HG03457 (cell line): ENCODE results near the gene TNS4.

Experiments used
- ATAC-seq: cut with Tn5 transposase; IDR thresholded peaks from one replicate; pipeline ENCODE4 v1.9.1; 2021; ENCODE audit warnings: moderate number of reproducible peaks; ENCODE audit not compliant: unreplicated experiment

TNS4 gene

DNA sequence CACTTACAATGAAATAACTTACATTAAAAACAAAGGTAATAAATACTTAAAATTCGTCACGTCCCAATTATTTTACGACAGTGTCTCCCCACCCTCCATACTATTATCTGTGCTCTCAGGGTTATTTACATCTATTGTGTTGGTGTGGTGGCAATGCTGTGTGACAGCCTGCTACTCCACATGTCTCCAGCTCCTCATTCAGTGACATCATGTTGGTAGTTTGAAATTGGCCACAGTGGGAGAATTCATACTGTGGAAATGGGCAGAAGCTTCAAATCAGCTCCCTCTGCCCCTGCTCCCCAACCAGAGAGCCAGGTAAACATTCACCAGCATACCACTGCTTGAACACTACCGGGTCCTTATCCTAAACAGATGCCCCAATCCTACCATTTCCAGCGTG lies 6.3 kb downstream of the TNS4 start:
- ATAC-seq = no peak

DNA sequence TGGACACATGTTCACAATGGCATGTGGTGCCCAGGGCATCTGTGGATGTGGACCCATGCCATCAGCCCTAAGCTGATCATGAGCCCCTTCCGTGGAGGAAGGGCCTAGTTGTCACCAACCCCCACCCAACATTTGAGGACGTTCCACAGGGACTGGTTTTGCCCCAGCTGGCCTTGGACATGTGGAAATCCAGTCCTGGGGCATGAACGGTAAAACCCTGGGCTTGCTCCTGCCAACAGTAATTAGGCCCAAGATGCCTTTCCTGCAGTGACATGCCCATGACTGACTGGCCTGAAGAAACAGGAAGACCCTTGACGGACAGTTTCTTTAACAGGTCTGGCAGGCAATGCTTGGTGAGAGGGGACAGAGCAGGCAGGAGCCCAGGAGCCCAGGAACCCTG lies 7.7 kb downstream of the TNS4 start:
- no peak for ATAC-seq

DNA sequence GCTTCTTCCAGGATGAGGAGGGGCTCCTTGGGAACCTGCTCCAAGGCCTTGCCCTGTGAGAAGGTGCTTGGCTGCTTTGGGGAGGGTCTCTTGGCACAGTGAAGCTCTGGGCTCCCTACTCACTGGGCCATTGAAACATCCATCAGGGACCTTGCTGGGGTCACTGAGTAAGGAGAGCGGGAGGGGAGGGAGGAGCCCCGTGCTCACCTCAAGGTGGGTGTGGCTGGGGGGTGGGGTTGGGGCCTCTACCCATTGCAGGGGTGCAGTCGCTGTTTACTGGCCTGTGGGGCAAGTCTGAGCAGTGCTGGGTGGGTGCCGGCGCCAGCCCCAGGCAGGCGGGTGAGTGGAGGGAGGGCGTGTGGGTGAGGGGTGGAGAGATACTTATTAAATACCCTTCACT lies 9.9 kb downstream of the TNS4 start:
- no peak for ATAC-seq

DNA sequence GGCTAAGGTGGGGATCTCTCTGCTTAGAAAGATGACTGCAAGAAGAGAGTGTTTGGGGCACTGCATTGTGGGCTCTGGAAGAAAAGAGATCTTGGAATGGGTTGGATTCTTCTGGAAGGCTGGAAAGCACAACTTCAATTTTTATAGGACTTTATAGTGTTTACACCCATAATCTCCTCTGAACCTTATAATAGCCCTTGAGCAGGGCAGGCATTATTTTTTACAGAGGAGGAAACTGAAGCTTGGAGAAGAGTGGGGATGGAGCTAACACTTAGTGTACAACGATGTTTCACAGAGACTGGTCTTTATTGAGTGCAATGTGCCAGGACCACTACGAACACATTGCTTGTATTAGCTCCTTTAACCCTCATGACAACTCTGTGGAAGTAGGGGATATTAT lies 10.4 kb downstream of the TNS4 start:
- ATAC-seq = no peak

DNA sequence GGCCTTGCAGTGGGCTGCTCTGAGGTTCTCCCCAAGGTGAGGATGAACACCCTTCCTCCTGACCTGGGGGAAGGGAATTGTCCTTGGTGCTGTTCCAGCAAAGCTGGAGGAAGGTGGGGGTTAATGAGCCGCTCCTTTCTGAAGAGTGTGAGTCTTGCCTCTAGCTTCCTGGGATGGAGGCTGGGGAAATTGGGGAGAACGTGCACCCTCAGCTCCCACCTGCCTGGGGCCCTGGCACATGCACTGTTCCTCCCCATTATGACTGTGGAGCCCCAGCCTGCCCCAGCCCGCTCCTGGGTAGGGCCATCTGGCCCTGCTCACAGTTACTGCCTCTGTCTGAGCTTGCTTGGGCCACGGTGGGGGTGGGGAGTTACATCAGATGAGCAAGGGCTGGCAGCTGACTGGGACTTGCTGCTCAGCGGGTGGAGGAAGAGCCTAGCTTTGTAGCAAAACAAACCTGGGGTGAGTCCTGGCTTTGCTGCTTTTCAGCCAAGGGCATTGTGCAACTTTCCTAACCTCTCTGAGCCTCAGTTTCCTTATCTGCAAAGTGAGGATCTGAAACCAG lies 11.1 kb downstream of the TNS4 start:
- ATAC-seq = no peak

DNA sequence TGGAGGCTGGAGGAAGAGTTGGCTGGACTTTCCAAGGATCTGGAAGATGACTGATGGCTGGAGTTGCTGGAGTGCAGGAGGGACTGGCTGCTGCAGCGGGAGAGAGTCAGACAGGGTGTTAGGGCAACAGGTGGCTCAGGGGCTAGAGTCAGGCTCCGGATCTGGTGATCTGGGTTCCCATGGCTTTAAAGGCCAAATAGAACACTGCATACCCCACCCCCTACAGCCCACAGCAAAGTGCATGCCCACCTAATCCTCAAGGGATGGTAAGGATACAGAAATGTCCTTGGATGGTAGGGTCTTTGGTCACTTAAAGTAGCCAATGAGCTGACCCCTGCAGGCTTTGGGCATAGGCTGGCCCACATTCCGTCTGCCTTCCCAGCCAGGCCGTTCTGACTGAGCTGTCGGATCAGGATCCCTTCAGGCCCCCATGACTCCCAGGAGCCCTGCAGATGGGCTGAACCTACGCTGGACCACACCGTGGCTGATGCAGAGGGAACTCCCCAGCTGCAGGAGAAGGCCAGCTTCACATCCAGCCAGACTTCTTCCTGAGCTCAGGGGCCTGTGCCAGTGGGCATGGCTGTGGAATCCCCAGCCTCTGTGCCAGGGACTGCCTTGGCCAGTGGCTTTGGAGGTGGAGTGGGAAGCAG lies 13.9 kb downstream of the TNS4 start:
- ATAC-seq = no peak

DNA sequence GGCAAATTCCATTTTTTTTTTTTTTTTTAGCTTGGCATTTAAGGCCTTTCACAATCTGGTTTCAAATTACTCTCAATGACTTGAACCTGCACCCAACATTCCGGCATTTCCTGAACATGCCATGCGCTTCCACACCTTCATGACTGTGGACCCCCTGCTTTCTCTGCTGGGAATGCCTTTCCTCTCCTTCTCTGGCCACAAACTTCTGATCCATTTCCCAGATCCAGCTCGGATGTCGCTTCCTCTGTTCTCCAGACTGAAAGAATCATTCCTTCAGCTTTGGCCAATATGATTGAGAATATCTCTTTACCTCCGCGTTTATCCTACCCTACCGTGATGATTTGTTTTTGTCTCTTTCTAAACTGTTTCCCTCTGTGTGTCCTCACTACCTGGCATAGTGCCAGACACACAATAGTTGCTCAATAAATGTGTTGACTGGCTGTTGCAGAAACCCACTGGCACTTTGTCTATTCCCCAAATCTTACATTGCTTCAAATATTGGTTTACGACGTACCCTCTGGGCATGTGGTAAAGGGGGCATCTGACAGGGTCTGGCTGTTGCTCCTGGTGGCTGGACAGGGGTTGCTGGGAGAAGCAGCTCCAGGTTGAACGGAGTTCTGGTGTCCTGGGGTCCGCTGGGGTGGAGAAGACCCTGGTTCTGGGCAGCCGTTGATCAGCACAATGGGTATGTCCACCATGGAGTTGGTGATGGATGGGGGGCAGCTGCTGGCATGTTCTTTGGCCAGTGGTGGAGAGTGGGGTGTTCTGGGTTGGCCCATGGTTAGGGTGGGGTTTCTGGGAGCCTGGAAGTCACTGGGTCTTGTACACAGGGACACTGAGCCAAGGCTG lies 14.7 kb downstream of the TNS4 start:
- ATAC-seq = no peak

DNA sequence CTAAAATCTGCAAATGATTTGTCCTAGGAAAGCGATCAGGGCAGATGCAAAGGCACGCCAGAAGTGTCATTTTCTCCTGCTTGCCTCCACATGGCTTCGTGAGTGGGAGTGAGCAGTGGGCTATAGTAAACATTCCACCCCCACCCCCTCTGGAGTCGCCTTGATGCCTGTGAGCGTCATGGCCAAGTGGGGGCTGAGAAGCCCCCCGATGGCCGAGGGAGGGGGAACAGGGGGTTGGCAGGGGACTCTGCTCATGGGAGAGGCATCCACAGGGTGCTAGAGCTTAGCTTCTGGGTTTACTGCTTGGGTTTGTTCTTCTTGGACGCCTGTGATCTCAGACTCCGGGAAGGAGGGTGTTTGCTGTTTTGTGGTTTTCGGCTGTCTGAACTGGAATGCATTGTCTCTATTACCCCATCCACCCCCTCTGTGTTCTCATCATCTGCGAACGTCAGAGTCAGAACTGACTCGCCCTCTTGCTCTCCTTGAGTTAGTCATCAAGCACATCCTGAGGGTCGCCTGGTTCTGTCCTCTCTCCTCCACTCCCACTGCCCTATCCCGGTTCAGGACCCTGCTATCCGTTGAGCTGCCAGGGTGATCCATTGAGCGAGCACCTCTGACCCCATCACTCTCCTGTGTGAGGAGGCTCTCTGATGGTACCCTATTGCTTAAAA lies 15.4 kb downstream of the TNS4 start:
- no peak for ATAC-seq

DNA sequence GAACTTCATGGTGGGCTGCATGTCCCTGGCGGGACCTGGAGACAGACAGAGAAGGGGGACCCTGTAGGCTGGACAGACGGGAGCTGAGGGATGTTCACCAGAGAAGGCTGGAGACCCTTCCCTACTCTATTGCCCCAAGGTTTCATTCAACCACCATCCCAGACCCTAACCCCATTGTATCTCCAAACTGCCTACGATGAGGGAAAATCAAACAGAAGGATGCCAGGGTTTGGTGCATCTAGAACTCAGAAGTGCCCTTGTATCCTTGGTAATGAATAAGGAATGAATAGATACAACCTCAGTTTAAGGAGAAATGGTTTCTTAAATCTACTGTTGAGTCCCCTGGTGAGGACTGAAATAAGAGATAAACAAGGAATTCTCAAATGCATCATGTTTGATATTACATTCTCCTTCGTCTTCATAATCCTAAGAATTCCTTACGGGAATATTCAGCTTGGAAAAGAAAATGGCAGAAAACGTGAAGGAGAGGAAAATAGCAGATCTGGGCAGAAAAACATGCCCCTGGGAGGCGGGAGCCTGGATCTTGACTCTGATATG lies 16.4 kb downstream of the TNS4 start:
- no peak for ATAC-seq

DNA sequence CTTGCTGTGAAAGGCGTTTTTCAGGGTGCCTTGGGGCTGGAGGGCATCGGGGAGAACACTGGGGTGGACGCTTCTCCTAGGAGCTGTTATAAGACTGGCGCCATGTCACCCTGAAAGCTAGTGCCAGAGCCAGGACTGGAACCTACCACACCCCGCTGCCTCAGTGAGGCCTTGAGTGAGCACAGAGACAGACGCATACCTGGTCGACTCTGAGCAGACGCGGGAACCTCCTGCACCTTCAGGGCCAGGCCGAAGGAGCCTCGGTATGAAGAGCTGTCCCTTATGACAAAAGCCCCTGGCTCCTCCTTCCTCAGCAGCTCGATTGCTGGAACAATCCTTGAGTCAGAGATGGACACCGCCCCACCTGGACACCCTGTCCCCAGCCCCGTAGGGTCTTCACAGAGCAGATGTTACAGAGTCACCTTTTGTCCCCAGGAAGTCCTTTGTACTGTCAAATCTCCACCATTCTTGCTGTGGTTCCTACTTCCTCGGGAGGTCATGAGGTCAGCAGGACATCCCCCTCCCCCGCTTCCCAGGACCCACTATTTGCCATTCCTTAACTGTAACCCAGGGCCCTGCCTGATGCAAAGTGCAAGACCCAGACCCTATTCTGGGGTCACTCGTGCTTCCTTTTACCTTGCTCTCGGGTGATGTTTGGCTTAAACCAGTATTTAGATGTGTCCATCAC lies 17.0 kb downstream of the TNS4 start:
- no peak for ATAC-seq

DNA sequence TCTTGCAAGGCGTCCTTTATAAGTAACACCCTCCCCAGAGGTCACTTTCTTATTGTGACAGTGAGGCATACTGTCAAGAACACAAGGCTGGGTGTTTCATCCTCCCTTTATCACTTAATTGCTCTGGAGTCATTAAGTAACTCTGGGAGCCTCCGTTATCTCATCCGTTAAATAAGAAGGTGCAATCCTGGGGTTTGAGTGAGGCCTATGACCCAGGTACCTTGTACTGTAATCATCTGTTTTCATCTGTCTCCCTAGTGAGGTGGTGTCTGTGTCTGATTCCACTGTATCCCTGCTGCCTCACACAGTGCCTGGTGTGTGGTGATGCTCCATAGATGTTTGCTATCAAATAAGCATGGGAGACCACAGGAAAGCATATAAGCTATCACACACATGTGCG lies 17.7 kb downstream of the TNS4 start:
- ATAC-seq = no peak

DNA sequence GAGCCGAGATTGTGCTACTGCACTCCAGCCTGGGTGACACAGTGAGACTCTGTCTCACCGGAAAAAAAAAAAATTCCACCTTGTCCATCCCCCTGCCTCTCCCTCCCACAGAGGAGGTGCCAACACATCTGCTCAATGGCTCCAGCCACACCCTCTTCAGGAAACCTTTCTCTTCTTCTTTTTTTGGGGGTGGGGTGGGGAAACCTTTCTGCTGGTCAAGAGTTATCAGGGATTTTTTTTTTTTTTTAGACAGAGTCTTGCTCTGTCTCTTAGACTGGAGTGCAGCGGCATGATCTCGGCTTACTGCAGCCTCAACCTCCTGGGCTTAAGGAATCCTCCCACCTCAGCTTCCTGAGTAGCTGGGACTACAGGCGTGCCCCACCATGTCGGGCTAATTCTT lies 18.7 kb downstream of the TNS4 start:
- no peak for ATAC-seq

DNA sequence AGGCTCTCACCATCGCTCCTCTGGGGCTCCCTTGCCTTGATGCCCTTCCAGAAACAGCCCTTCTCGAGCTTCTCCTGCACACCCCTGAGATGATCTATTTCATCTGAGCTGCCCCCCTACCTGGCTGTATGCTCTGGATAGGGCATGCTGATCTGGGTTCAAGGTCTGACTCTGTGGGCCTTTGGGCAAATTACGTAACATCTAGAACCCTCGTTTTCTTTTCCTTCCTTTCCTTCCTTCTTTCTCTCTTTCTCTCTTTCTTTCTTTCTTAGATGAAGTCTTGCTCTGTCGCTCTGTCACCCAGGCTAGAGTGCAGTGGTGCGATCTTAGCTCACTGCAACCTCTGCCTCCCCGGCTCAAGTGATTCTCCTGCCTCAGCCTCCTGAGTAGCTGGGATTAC lies 20.3 kb downstream of the TNS4 start:
- ATAC-seq = no peak

DNA sequence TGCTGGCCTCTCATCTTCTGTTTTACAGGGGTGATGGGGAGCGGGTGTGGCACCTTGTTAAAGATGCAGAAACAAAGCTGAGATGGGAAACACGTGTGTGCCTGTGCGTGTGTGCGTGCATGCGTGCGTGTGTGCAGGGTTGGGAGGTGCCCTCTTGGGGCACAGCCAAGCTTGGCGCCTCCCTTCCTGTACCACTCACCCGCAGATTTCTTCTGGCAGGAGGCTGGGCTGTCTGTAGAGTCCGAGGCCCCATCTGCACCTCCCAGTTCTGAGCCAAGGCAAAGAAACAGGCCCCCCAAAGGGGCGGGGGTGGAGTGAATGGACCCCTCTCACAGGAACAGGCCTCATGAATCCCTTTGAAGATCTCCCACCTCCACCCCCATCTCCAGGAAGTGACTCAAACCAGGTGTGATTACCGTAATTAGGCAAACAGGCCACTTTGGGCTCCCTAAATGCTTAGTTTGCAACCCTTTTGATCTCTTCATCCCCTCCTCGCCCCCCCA lies 20.9 kb downstream of the TNS4 start:
- no peak for ATAC-seq

DNA sequence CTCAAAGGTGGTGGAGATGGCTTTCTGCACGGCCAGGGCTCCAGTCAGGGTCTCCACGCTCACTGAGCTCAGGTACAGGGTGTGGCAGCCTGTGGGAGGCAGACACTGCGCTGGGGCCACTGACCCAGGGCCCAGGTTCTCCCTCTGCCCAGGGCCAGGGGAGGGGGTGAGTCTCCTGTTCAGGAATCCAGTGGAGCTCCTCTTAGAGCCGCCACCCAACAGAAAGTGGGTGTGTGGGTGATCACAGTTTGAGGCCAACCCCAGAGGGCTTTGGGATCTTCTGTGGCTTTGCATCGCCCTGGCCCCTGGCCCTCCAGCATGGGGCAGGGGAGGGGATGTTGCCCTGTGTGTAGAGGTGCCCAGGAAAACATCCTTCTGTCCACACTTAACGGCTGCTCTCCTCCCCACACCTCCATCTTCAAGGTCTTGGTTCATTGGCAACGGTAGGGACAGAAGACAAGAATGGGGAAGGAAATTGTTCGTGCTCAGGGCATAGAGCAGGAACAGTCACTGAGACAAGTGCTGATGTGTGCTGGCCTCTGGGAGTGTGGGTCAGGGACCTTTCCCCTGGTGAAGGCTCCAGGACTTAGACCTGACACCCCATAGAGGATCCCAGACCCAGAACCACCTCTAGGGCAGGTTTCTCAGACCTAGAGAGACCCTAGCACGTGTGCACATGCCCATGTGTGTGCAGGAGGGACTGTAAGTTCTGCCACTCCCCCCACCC lies 21.5 kb downstream of the TNS4 start:
- no peak for ATAC-seq

DNA sequence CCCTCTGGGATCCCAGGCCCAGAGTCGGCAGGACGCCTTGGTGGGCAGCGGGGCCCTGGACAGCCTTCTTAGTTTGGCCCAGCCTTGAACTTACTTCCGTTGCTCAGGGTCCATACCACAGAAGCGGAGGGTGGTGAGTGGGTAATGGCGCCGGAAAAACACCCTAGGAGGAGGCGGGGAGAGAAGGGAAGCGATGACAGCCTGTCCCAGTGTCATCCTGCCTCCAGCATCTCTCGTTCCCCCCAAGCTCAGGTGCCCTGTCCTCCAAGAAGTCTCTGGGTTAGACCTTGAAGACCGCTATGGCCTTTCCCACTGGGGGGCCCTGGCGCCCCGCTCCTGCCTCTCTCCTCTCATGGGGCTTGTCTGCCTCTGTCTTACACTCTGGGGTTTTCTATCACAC lies 22.9 kb downstream of the TNS4 start:
- no peak for ATAC-seq

DNA sequence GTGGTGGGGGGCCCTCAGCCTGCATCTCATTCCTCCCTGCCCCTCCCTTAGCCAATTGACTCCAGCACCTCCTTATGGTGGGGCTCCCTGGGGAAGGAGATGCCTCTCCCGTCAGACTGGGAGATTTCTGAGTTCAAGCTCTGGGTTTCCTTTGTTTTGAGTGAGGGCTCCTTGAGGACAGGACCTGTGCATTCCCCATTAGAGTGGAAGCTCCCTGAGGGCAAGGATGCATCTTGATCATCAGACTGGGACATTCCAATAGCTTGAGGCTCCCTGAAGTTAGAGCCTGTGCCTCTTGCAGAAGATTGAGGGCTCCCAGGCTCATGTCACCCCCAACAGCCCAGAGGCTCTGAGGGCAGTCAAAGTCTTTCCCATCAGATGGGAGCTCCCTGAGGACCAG lies 23.6 kb downstream of the TNS4 start:
- ATAC-seq = no peak

DNA sequence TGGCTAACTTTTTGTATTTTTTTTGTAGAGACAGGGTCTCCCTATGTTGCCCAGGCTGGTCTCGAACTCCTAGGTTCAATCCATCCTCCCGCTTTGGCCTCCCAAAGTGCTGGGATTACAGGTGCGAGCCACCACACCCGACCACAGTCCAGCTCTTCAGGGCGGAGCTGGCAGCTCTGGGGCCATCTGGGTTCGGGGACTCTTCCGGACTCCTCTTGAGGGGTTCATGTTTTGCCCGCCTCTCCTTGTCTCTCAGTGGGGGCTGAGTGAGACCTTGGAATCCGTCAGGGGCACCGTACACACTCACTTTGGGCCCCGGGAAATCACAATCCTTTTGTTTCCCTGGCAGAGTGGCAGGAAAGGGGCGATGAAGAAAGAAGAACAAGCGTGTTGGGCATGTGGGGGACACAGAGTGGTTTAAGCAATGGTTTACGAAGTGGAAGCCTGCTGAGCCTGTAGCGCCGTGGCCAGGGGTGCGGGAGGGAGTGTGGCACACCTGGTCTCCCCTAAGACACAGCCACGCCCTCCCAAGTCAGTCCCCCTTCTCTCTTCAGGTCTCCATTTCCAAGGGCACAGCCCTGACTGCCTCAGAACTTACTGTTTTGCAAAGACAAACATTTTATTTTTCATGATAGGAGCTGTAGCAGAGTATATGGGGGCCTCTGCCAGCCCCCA lies 26.1 kb downstream of the TNS4 start:
- no peak for ATAC-seq

DNA sequence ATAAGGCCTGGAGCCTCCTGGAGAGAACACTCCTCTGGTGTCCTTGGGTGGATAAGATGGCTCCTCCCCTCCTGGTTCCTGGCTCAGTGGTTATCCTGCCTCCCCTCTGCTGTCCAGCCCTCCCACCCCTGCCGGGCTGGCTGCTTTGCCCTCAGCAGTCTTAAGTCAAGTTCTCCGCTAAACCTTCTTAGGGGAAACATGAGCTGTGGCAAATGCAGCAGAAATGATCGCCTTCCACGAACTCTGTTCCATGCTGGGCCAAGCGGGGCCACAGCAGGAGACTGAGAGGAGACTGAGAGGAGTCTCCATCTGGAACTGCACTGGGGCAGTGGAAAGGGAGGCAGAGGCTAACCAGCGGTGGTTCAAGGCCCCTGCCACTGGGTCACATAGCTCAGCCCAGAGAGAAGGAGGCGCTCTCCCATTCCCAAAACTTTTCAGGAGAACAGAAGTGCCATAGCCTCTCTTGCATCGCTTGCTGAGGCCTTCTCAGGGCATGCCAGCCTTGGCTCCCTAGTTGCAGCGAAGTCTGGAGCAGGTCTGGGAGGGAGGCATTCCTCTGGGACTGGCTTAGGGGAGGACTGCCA lies 26.9 kb downstream of the TNS4 start:
- no peak for ATAC-seq
